Cardiac muscle cell (in vitro differentiated cells and primary cell): Measurements from ENCODE around the gene SETBP1. TPM values are rescaled to one million over a fixed set of nuclear protein-coding genes. Genes with fewer than 3 reads are reported as not detected.

ENCODE experiments used
- DNase-seq, 2 donors: peaks; one replicate each; pipeline versions ENCODE4 v3.0.0 to v3.0.0-alpha.2; 2010 to 2017; ENCODE audit warnings: low read depth in 1 of 2, low spot score in 1 of 2
- H3K27ac ChIP-seq: fragments of 200-600 bp; sonication (generic); 2 replicates; pipeline ENCODE4 v1.5.1; 2016
- H3K27me3 ChIP-seq: fragments of 200-600 bp; sonication (generic); 2 replicates; pipeline ENCODE4 v1.6.0; 2016; ENCODE audit warnings: control low read depth
- H3K36me3 ChIP-seq: fragments of 200-600 bp; sonication (generic); 2 replicates; pipeline ENCODE4 v1.5.1; 2016; ENCODE audit warnings: control low read depth
- H3K4me1 ChIP-seq: fragments of 200-600 bp; sonication (generic); 2 replicates; pipeline ENCODE4 v1.8.1; 2017; ENCODE audit warnings: low read depth, mild to moderate bottlenecking, mixed run types
- H3K4me3 ChIP-seq: fragments of 200-600 bp; sonication (generic); 2 replicates; pipeline ENCODE4 v1.5.1; 2016; ENCODE audit warnings: mild to moderate bottlenecking
- H3K9me3 ChIP-seq: fragments of 200-600 bp; sonication (generic); 2 replicates; pipeline ENCODE4 v1.5.1; 2017; ENCODE audit warnings: low read depth, mild to moderate bottlenecking, control low read depth
- CTCF ChIP-seq: IDR thresholded peaks from 2 replicates; pipeline ENCODE4 v1.5.1; 2012; ENCODE audit warnings: low read depth, mild to moderate bottlenecking, low read length
- polyA plus RNA-seq: library from polyadenylated mRNA; unstranded; fragments of >200 nt; fragmentation: Nextera tagmentation; extraction: Ambion mirVana; gene quantifications from 2 replicates; pipeline ENCODE4 v1.2.1, GENCODE V29; 2016
- total RNA-seq: library from RNA; depleted of rRNA; stranded (reverse); fragments of >200 nt; gene quantifications from 2 replicates; pipeline ENCODE4 v1.2.3, GENCODE V29; 2016

The SETBP1 gene
- total and polyA plus RNA-seq, 2 experiments from 2014 or later, result 6.3 to 30.6 TPM

- Histone ChIP-seq H3K4me3 (no peak overlapping the region), H3K9me3 (no peaks in the 10 kb centered on the region), H3K36me3 (no peaks in the 10 kb centered on the region), H3K27ac (no peak overlapping the region), H3K27me3 (no peaks in the 10 kb centered on the region), H3K4me1 (peaks cover 5% of the 10 kb centered on the region)
- no peak for TF ChIP-seq CTCF
- no peak for DNase-seq
Measured at GRCh38 chr18:44918142-44918476, 237.4 kb downstream of the SETBP1 start.

- Histone ChIP-seq H3K27me3 (no peaks in the 10 kb centered on the region), H3K4me3 (no peak overlapping the region)
- no peak for TF ChIP-seq CTCF
Measured at GRCh38 chr18:44920441-44920840, 239.8 kb downstream of the SETBP1 start.

GRCh38 chr18:44921974-44922373 is 241.3 kb downstream of the SETBP1 start:
- H3K27me3 ChIP-seq, result no peaks in the 10 kb centered on the region
- no peak for DNase-seq
- no peaks in the 10 kb centered on the region for H3K36me3 ChIP-seq
- no peak for TF ChIP-seq CTCF
- no peaks in the 10 kb centered on the region for H3K9me3 ChIP-seq
- peaks cover 5% of the 10 kb centered on the region for H3K4me1 ChIP-seq
- H3K27ac ChIP-seq, result no peak overlapping the region
- H3K4me3 ChIP-seq, result no peak overlapping the region

More at GRCh38 chr18:44920441-44920840, 239.8 kb downstream of the SETBP1 start:
- peak; percentile 11 to 31 for DNase-seq
- no peak overlapping the region for H3K27ac ChIP-seq
- no peaks in the 10 kb centered on the region for H3K36me3 ChIP-seq
- no peaks in the 10 kb centered on the region for H3K9me3 ChIP-seq
- peaks cover 5% of the 10 kb centered on the region for H3K4me1 ChIP-seq

DNA sequence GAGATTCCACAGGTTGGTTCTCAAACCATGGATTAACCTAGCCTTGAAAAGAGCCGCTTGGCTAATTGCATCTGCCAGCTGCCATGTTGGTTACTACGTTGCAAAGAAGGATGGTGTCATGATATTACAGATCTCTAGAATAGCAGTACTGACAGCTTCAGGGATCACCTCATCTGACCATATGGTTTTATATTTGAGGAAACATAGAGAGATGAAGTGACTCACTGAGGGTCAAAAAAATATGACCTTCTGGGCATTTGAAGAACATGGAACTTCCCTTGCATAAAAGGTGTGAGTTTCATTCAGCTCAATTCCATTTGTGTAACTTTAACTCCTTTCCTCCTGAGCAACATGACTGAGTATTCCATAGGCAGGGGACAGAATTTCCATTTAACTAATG is 242.3 kb downstream of the SETBP1 start:
- Histone ChIP-seq H3K9me3 (no peaks in the 10 kb centered on the region), H3K36me3 (no peaks in the 10 kb centered on the region), H3K4me1 (no peaks in the 10 kb centered on the region), H3K4me3 (no peak overlapping the region), H3K27me3 (no peaks in the 10 kb centered on the region), H3K27ac (no peak overlapping the region)
- TF ChIP-seq CTCF, result no peak
- DNase-seq, result no peak

GRCh38 chr18:44924785-44925499 is 244.3 kb downstream of the SETBP1 start:
- H3K36me3 ChIP-seq, result no peaks in the 10 kb centered on the region
- no peak overlapping the region for H3K27ac ChIP-seq
- TF ChIP-seq CTCF, result no peak
- no peaks in the 10 kb centered on the region for H3K27me3 ChIP-seq
- no peak for DNase-seq
- no peak overlapping the region for H3K4me3 ChIP-seq
- H3K9me3 ChIP-seq, result no peaks in the 10 kb centered on the region
- no peaks in the 10 kb centered on the region for H3K4me1 ChIP-seq
